ENCODE data around the gene SLC35A4.
A peak's percentile ranks its signal among the peaks of the same experiment; 100 is the strongest.

Gene SLC35A4, protein sequence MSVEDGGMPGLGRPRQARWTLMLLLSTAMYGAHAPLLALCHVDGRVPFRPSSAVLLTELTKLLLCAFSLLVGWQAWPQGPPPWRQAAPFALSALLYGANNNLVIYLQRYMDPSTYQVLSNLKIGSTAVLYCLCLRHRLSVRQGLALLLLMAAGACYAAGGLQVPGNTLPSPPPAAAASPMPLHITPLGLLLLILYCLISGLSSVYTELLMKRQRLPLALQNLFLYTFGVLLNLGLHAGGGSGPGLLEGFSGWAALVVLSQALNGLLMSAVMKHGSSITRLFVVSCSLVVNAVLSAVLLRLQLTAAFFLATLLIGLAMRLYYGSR

GRCh38 chr5:140564196-140565023 lies at the start of gene SLC35A4, which contains the start of gene APBB3:
Gene SLC35A4 (plus strand): TSS chr5:140564828. CDS start chr5:140567170, 2,342 bp downstream.
Gene APBB3 (minus strand): TSS chr5:140564598. CDS start chr5:140564245, 353 bp downstream.
- Mint-ChIP-seq H3K27ac (peak within 1 kb of the TSS; percentile 94), H3K4me3 (peak within 1 kb of the TSS; percentile 82), H3K9me3 (no peaks in the 10 kb centered on the region), H3K36me3 (peaks cover 28% of the 10 kb centered on the region), H3K4me1 (peaks cover 65% of the 10 kb centered on the region)
- DNase-seq (ENCODE audit: low spot score in 2 of 2) (peak; percentile 91 to 97), ATAC-seq (peak; percentile 93)

DNA sequence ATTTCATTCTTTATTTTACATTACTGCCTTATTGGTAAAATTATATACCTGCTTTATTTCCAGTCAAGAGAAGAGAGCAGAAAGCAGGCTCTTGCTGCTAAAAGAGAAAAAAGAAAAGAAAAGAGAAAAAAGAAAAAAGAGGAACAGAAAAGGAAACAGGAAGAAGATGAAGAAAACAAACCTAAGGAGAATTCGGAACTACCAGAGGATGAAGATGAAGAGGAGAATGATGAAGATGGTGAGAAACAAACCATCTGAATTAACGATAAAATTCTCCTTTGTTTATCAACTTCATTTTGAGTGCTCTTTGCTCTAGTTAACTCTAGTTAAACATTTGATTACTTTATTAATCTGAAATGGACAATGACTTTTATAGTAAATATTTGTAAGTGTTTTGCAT lies 40.6 kb upstream of the SLC35A4 start:
- peaks cover 84% of the 10 kb centered on the region for H3K36me3 Mint-ChIP-seq
- no peak overlapping the region for H3K27ac Mint-ChIP-seq
- DNase-seq (ENCODE audit: low spot score in 2 of 2) = no peak
- H3K9me3 Mint-ChIP-seq = no peaks in the 10 kb centered on the region
- H3K4me3 Mint-ChIP-seq = no peak overlapping the region
- H3K4me1 Mint-ChIP-seq = no peaks in the 10 kb centered on the region
- ATAC-seq = no peak

- Mint-ChIP-seq H3K36me3 (peaks cover 99% of the 10 kb centered on the region), H3K27ac (peak overlapping the region; percentile 48), H3K4me3 (no peak overlapping the region), H3K4me1 (no peaks in the 10 kb centered on the region), H3K9me3 (no peaks in the 10 kb centered on the region)
- DNase-seq (ENCODE audit: low spot score in 2 of 2) (no peak), ATAC-seq (no peak)
Observed at GRCh38 chr5:140540227-140540626, 24.4 kb upstream of the SLC35A4 start.

- ATAC-seq = no peak
- Mint-ChIP-seq H3K36me3 (peaks cover 90% of the 10 kb centered on the region), H3K27ac (no peak overlapping the region)
Observed at GRCh38 chr5:140542972-140543371, 21.7 kb upstream of the SLC35A4 start.

GRCh38 chr5:140544986-140545385 lies 19.6 kb upstream of the SLC35A4 start:
- Mint-ChIP-seq H3K36me3 (peaks cover 88% of the 10 kb centered on the region), H3K9me3 (no peaks in the 10 kb centered on the region), H3K4me3 (no peak overlapping the region), H3K27ac (no peak overlapping the region), H3K4me1 (peaks cover 32% of the 10 kb centered on the region)
- no peak for DNase-seq (ENCODE audit: low spot score in 2 of 2)
- ATAC-seq = no peak

More at GRCh38 chr5:140542972-140543371, 21.7 kb upstream of the SLC35A4 start:
- Mint-ChIP-seq H3K9me3 (no peaks in the 10 kb centered on the region), H3K4me3 (no peak overlapping the region), H3K4me1 (peaks cover 12% of the 10 kb centered on the region)
- DNase-seq (ENCODE audit: low spot score in 2 of 2) = no peak

GRCh38 chr5:140545606-140546005 lies 19.0 kb upstream of the SLC35A4 start:
- H3K36me3 Mint-ChIP-seq = peaks cover 88% of the 10 kb centered on the region
- DNase-seq (ENCODE audit: low spot score in 2 of 2) (no peak), ATAC-seq (no peak)
- H3K4me3 Mint-ChIP-seq = no peak overlapping the region
- H3K9me3 Mint-ChIP-seq = no peaks in the 10 kb centered on the region
- H3K4me1 Mint-ChIP-seq = peaks cover 38% of the 10 kb centered on the region
- H3K27ac Mint-ChIP-seq = no peak overlapping the region

DNA sequence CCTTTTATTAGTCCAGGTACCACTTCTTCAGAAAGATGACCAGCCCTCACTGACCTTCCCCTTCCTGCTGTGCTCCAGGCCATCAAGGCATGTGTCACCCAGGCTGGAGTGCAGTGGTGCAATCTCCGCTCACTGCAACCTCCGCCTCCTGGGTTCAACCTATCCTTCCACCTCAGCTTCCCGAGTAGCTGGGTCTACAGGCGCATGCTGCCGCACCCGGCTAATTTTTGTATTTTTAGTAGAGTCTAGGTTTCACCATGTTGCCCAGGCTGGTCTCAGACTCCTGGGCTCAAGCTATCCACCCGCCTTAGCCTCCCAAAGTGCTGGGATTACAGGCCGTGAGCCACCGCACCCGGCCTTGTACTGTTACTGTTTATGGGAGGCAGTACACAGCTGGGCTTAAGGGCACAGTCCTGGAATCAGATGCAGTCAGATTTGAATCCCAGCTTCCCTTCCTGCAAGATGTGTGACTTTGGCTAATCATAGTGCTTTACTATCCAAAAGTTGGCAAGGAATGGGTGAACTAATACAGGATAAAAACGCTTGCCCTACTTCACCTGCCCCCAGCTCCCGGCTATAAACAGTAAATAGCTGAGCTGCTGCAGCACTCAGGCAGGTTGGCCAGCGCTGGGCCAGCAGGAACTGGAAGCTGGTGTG lies 17.6 kb upstream of the SLC35A4 start:
- Mint-ChIP-seq H3K4me3 (peak overlapping the region; percentile 67), H3K9me3 (no peaks in the 10 kb centered on the region), H3K4me1 (peaks cover 51% of the 10 kb centered on the region), H3K27ac (peak overlapping the region; percentile 90), H3K36me3 (peaks cover 88% of the 10 kb centered on the region)
- ATAC-seq = no peak
- DNase-seq (ENCODE audit: low spot score in 2 of 2) = no peak

- Mint-ChIP-seq H3K36me3 (peaks cover 88% of the 10 kb centered on the region), H3K4me3 (peak within 1 kb of the TSS; percentile 67), H3K27ac (peak within 1 kb of the TSS; percentile 90), H3K4me1 (peaks cover 53% of the 10 kb centered on the region), H3K9me3 (no peaks in the 10 kb centered on the region)
- ATAC-seq = peak; percentile 99
- DNase-seq (ENCODE audit: low spot score in 2 of 2) = peak; percentile 63 to 85
Observed at GRCh38 chr5:140547508-140548299, 16.9 kb upstream of the SLC35A4 start, which contains the start of gene EIF4EBP3. Gene EIF4EBP3 (plus strand): TSS chr5:140547662. CDS start chr5:140547738, 76 bp downstream.

DNA sequence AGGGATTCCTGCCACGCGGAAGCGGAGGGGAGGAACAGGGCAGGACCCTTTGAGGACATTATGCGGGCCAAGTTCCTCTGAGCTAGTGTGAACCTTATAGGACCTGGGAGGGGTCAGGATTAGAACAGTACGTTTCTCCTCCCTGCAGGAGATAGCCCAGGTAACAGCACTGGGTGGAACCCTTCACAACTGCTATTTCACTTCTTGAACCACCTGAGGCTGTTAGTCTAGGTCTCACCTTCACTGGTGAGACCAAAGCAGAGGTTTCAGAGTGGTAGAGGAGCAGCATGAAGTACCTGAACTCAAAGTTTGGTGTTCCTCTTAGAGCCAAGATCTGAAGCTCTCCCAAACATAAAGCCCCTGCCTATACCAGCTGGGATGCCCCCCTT lies 16.3 kb upstream of the SLC35A4 start:
- Mint-ChIP-seq H3K4me1 (peaks cover 59% of the 10 kb centered on the region), H3K9me3 (no peaks in the 10 kb centered on the region), H3K4me3 (peak overlapping the region; percentile 67), H3K36me3 (peaks cover 89% of the 10 kb centered on the region), H3K27ac (peak overlapping the region; percentile 90)
- ATAC-seq (no peak), DNase-seq (ENCODE audit: low spot score in 2 of 2) (no peak)

DNA sequence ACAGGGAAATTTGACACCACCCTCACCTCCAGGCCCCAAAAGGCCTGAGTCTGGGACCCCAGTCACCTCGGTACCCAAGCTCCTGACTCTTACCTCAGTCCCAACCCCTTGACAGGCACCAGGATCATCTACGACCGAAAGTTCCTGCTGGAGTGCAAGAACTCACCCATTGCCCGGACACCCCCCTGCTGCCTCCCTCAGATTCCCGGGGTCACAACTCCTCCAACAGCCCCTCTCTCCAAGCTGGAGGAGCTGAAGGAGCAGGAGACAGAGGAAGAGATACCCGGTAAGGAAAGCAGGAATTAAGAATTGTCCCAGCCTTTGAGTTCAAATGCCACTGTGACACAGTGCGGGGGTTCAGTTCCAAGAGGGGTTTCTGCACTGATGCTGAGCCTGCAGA lies 15.8 kb upstream of the SLC35A4 start:
- Mint-ChIP-seq H3K4me3 (peak overlapping the region; percentile 67), H3K36me3 (peaks cover 89% of the 10 kb centered on the region)
- no peak for ATAC-seq

GRCh38 chr5:140549237-140550144 lies 15.1 kb upstream of the SLC35A4 start:
- ATAC-seq (no peak), DNase-seq (ENCODE audit: low spot score in 2 of 2) (no peak)
- peaks cover 71% of the 10 kb centered on the region for H3K4me1 Mint-ChIP-seq
- H3K4me3 Mint-ChIP-seq = peak overlapping the region; percentile 67
- peak overlapping the region; percentile 90 for H3K27ac Mint-ChIP-seq
- H3K36me3 Mint-ChIP-seq = peaks cover 89% of the 10 kb centered on the region
- H3K9me3 Mint-ChIP-seq = no peaks in the 10 kb centered on the region

More for the DNA sequence above, 15.8 kb upstream of the SLC35A4 start:
- peaks cover 64% of the 10 kb centered on the region for H3K4me1 Mint-ChIP-seq
- no peaks in the 10 kb centered on the region for H3K9me3 Mint-ChIP-seq
- peak overlapping the region; percentile 90 for H3K27ac Mint-ChIP-seq
- peak in 1 of 2 donors; percentile 50 for DNase-seq (ENCODE audit: low spot score in 2 of 2)

DNA sequence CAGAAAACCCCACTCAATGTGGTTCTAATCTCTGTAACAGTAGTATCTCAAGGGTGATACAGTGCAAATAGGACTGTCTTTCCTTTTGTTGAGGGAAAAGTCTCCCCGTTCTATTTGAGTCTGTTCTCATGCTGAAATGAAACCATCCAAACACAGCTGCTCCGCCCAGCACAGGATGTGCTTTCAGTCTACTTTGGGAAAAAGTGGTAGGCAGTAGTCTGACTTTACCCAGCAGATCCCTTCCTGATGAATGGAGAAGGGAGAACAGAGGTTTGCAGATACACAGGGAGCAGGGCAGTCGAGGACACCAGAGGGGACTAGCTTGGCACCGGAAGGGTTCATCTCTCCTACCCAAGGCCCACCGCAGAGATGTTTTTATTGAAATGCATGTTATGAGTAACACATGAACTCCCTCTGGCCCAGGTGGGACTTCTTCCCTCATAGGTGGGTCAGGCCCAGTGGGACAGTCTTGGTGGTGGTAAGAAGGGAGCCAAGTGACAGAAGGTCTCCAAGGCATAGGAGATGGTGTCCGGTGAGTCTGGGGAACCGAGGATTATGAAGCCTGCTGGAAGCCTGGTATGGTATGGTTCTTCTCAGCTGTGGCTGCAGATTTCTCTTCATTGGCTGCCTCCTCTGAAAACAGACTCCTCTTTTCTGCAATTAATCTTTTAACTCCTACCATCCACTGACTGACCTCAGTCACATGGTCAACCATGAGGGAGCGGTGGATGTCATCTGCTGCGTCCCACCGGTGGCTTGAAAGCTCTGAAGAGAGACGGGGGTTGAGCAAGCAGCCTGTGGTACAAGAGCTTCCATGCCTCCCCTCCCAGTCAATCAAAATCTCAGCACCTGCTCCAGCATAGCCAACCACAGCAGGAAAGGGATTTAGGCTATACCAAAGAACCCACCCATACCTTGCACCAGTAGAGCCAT lies 14.2 kb upstream of the SLC35A4 start:
- Mint-ChIP-seq H3K36me3 (peaks cover 88% of the 10 kb centered on the region), H3K9me3 (no peaks in the 10 kb centered on the region)

DNA sequence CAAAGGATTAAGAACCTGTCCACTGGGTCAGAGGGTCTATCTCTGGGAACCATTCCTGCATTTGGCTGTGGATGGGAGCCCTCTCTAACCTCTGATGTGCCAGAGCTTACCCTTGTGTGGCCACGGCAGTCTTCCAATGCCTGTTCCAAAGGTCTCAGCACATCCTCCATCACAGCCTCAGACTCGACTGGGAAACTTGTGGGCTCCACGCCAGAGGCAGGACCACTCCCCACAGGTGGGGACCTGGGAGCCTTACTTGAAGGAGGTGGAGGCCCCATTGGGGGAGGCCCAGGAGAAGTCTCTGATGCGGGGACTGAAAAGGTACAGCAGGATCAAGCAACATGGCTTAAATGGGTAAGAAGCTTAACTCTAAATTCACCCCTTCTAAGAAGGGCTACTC lies 12.8 kb upstream of the SLC35A4 start:
- H3K4me1 Mint-ChIP-seq = peaks cover 89% of the 10 kb centered on the region
- ATAC-seq (no peak), DNase-seq (ENCODE audit: low spot score in 2 of 2) (no peak)
- peak overlapping the region; percentile 90 for H3K27ac Mint-ChIP-seq
- peaks cover 86% of the 10 kb centered on the region for H3K36me3 Mint-ChIP-seq
- no peaks in the 10 kb centered on the region for H3K9me3 Mint-ChIP-seq
- no peak overlapping the region for H3K4me3 Mint-ChIP-seq

More for the DNA sequence above, 14.2 kb upstream of the SLC35A4 start:
- Mint-ChIP-seq H3K4me1 (peaks cover 80% of the 10 kb centered on the region), H3K4me3 (no peak overlapping the region), H3K27ac (peak overlapping the region; percentile 90)
- ATAC-seq (no peak), DNase-seq (ENCODE audit: low spot score in 2 of 2) (no peak)

Measured in stimulated activated effector memory CD8-positive, alpha-beta T cell treated with anti-CD3 and anti-CD28 coated beads, Interleukin-12 subunit alpha, Interleukin-12 subunit beta, amount 100 ng/mL, for 72 hours (primary cell).